K562 (cell line): ENCODE results near the gene SLC25A33. TPM values are rescaled to one million over a fixed set of nuclear protein-coding genes. Genes with fewer than 3 reads are reported as not detected.

Source experiments
- ATF1 ChIP-seq, 2 experiments: fragments of 450-650 bp in 1 of 2; IDR thresholded peaks; 2 replicates each; pipeline ENCODE4 v1.6.1; 2016; ENCODE audit warnings: missing compliant biosample characterization in 1 of 2, missing genetic modification characterization in 1 of 2
- DPF2 ChIP-seq: fragments of 450-650 bp; IDR thresholded peaks from 2 replicates; pipeline ENCODE4 v1.6.1; 2016
- HNRNPUL1 ChIP-seq: fragments of 200-400 bp; formaldehyde crosslinking; IDR thresholded peaks from 2 replicates; pipeline ENCODE4 v1.6.1; 2017; ENCODE audit warnings: low read length
- LARP7 ChIP-seq: fragments of 450-650 bp; IDR thresholded peaks from 2 replicates; pipeline ENCODE4 v1.6.1; 2016
- MYNN ChIP-seq, 2 experiments: sonication (generic); formaldehyde crosslinking in 1 of 2; IDR thresholded peaks; 2 replicates each; pipeline versions ENCODE4 v1.5.0 to v1.6.1; 2016 to 2020; ENCODE audit warnings: antibody characterized with exemption in 1 of 2, missing genetic modification reagents in 1 of 2
- NCOA1 ChIP-seq: fragments of 450-650 bp; IDR thresholded peaks from 2 replicates; pipeline ENCODE4 v1.6.1; 2016; ENCODE audit warnings: low read depth
- NFE2 ChIP-seq: IDR thresholded peaks from 2 replicates; pipeline ENCODE4 v1.6.1; 2014; ENCODE audit warnings: antibody characterized with exemption, low read depth
- POLR2AphosphoS2 ChIP-seq: IDR thresholded peaks from 2 replicates; pipeline ENCODE4 v1.6.1; 2012; ENCODE audit warnings: low read length, improper control_type of control experiment
- SMAD3 ChIP-seq: fragments of 450-650 bp; formaldehyde crosslinking; conservative IDR thresholded peaks from 2 replicates; pipeline ENCODE4 v1.4.0; 2020; ENCODE audit warnings: mild to moderate bottlenecking
- TRIM24 ChIP-seq, 2 experiments: fragments of 450-650 bp; IDR thresholded peaks; 2 replicates each; pipeline ENCODE4 v1.6.1; 2016
- ZBED1 ChIP-seq: IDR thresholded peaks from 2 replicates; pipeline ENCODE4 v1.6.1; 2014
- ZNF224 ChIP-seq: sonication (generic); formaldehyde crosslinking; IDR thresholded peaks from 2 replicates; pipeline ENCODE4 v1.8.0; 2022; ENCODE audit warnings: mild to moderate bottlenecking, missing genetic modification reagents
- ZZZ3 ChIP-seq: fragments of 450-650 bp; IDR thresholded peaks from 2 replicates; pipeline ENCODE4 v1.6.1; 2016; ENCODE audit warnings: antibody characterized with exemption, mild to moderate bottlenecking, moderate library complexity
- polyA plus RNA-seq, 8 experiments: library from polyadenylated mRNA; depleted of rRNA in 4 of 8; stranded (reverse) in 5 of 8; unstranded in 3 of 8; fragments of >200 nt; fragmentation: Nextera tagmentation in 2 of 8; fragmentation: Illumina TruSeq in 1 of 8; extraction: Ambion mirVana in 2 of 8; extraction: Trizol in 1 of 8; gene quantifications; 2 replicates each; pipeline versions ENCODE4 v1.2.1 to v1.2.3, GENCODE V29; 2011 to 2014; ENCODE audit warnings: inconsistent platforms in 1 of 8, missing spikeins in 1 of 8
- total RNA-seq, 7 experiments: library from RNA; depleted of rRNA in 6 of 7; stranded (reverse); fragments of >200 nt in 6 of 7; fragmentation: Illumina TruSeq in 2 of 7; extraction: Trizol in 2 of 7; gene quantifications; 2 replicates each; pipeline versions ENCODE4 v1.2.1 to v1.2.3, GENCODE V29; 2011 to 2021; ENCODE audit warnings: low replicate concordance in 1 of 7
- TF ChIP-seq, protein P1 (sequence below), 3 experiments: fragments of 200-800 bp in 1 of 3; fragments of 250-450 bp in 1 of 3; fragments of 450-650 bp in 1 of 3; sonication (Bioruptor Pico) in 1 of 3; sonication (Bioruptor generic) in 1 of 3; formaldehyde crosslinking in 1 of 3; IDR thresholded peaks; 2 replicates each; pipeline versions ENCODE4 v1.6.1 to v1.8.0; 2016 to 2022; ENCODE audit warnings: mild to moderate bottlenecking in 2 of 3, missing genetic modification characterization in 2 of 3, missing compliant biosample characterization in 1 of 3, moderate library complexity in 1 of 3
- TF ChIP-seq, protein P2 (sequence below): fragments of 450-650 bp; IDR thresholded peaks from 2 replicates; pipeline ENCODE4 v1.6.1; 2014; ENCODE audit warnings: low read depth, mild to moderate bottlenecking, moderate library complexity, borderline replicate concordance
- TF ChIP-seq, protein P3 (sequence below), 2 experiments: IDR thresholded peaks in 1 of 2; conservative IDR thresholded peaks in 1 of 2; 2 replicates each; pipeline ENCODE4 v1.6.1; 2016; ENCODE audit warnings: low read depth in 2 of 2, mild to moderate bottlenecking in 1 of 2, missing compliant biosample characterization in 1 of 2, missing genetic modification characterization in 1 of 2, moderate library complexity in 1 of 2
- TF ChIP-seq, protein P4 (sequence below): fragments of 450-650 bp; IDR thresholded peaks from 2 replicates; pipeline ENCODE4 v1.6.1; 2017; ENCODE audit warnings: antibody characterized with exemption, mild to moderate bottlenecking

Gene SLC25A33
- total and polyA plus RNA-seq, 9 of the 15 experiments (the other 6 are each of a cell fraction or from before 2014, with no cell fraction given), result 3.2 to 23.5 (median 17.5) TPM

DNA sequence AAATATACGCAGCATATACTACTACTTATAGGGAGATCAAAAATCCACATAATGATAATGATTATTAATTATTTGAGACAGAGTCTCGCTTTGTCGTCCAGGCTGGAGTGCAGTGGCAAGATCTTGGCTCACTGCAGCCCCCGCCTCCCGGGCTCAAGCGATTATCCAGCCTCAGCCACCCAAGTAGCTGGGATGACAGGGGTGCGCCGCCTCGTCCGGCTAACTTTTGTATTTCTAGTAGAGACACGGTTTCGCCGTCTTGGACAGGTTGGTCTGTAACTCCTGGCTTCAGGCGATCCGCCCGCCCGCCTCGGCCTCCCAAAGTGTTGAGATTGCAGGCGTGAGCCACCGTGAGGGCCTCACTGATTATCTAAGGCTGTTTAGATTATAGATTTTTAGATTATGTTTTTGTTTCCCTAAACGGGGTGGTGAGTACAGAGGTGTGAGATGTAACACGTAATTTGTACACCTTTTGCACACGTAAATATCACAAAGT lies 548 bp upstream of the SLC25A33 start (continued):
- TF ChIP-seq, protein P1, sequence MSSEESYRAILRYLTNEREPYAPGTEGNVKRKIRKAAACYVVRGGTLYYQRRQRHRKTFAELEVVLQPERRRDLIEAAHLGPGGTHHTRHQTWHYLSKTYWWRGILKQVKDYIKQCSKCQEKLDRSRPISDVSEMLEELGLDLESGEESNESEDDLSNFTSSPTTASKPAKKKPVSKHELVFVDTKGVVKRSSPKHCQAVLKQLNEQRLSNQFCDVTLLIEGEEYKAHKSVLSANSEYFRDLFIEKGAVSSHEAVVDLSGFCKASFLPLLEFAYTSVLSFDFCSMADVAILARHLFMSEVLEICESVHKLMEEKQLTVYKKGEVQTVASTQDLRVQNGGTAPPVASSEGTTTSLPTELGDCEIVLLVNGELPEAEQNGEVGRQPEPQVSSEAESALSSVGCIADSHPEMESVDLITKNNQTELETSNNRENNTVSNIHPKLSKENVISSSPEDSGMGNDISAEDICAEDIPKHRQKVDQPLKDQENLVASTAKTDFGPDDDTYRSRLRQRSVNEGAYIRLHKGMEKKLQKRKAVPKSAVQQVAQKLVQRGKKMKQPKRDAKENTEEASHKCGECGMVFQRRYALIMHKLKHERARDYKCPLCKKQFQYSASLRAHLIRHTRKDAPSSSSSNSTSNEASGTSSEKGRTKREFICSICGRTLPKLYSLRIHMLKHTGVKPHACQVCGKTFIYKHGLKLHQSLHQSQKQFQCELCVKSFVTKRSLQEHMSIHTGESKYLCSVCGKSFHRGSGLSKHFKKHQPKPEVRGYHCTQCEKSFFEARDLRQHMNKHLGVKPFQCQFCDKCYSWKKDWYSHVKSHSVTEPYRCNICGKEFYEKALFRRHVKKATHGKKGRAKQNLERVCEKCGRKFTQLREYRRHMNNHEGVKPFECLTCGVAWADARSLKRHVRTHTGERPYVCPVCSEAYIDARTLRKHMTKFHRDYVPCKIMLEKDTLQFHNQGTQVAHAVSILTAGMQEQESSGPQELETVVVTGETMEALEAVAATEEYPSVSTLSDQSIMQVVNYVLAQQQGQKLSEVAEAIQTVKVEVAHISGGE (CRISPR knock-in tag; IDR thresholded peaks at IDR 0.05), result peak in 1 of 3 experiments; percentile 68; a peak in 2 of 6 replicates
- TF ChIP-seq, protein P2, sequence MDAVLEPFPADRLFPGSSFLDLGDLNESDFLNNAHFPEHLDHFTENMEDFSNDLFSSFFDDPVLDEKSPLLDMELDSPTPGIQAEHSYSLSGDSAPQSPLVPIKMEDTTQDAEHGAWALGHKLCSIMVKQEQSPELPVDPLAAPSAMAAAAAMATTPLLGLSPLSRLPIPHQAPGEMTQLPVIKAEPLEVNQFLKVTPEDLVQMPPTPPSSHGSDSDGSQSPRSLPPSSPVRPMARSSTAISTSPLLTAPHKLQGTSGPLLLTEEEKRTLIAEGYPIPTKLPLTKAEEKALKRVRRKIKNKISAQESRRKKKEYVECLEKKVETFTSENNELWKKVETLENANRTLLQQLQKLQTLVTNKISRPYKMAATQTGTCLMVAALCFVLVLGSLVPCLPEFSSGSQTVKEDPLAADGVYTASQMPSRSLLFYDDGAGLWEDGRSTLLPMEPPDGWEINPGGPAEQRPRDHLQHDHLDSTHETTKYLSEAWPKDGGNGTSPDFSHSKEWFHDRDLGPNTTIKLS, result no peak
- TF ChIP-seq DPF2, result peak; percentile 79; the same call in 1 of the 2 replicates
- TF ChIP-seq, protein P3, sequence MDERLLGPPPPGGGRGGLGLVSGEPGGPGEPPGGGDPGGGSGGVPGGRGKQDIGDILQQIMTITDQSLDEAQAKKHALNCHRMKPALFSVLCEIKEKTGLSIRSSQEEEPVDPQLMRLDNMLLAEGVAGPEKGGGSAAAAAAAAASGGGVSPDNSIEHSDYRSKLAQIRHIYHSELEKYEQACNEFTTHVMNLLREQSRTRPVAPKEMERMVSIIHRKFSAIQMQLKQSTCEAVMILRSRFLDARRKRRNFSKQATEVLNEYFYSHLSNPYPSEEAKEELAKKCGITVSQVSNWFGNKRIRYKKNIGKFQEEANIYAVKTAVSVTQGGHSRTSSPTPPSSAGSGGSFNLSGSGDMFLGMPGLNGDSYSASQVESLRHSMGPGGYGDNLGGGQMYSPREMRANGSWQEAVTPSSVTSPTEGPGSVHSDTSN (CRISPR knock-in tag; IDR thresholded peaks at IDR 0.05; ENCODE audit: low read depth), result no peak
- TF ChIP-seq, protein P3 (tag; conservative IDR thresholded peaks at IDR 0.05; ENCODE audit: low read depth), result no peak
- TF ChIP-seq NFE2, result no peak
- 0 out of 2 replicates have a peak, but pooled peaks have one; percentile 28 for TF ChIP-seq ZZZ3
- no peak for TF ChIP-seq ZNF224 (CRISPR knock-in tag)
- no peak for TF ChIP-seq MYNN (IDR thresholded peaks at IDR 0.05)
- TF ChIP-seq MYNN (CRISPR knock-in tag; IDR thresholded peaks at IDR 0.05), result no peak
- TF ChIP-seq, protein P4, sequence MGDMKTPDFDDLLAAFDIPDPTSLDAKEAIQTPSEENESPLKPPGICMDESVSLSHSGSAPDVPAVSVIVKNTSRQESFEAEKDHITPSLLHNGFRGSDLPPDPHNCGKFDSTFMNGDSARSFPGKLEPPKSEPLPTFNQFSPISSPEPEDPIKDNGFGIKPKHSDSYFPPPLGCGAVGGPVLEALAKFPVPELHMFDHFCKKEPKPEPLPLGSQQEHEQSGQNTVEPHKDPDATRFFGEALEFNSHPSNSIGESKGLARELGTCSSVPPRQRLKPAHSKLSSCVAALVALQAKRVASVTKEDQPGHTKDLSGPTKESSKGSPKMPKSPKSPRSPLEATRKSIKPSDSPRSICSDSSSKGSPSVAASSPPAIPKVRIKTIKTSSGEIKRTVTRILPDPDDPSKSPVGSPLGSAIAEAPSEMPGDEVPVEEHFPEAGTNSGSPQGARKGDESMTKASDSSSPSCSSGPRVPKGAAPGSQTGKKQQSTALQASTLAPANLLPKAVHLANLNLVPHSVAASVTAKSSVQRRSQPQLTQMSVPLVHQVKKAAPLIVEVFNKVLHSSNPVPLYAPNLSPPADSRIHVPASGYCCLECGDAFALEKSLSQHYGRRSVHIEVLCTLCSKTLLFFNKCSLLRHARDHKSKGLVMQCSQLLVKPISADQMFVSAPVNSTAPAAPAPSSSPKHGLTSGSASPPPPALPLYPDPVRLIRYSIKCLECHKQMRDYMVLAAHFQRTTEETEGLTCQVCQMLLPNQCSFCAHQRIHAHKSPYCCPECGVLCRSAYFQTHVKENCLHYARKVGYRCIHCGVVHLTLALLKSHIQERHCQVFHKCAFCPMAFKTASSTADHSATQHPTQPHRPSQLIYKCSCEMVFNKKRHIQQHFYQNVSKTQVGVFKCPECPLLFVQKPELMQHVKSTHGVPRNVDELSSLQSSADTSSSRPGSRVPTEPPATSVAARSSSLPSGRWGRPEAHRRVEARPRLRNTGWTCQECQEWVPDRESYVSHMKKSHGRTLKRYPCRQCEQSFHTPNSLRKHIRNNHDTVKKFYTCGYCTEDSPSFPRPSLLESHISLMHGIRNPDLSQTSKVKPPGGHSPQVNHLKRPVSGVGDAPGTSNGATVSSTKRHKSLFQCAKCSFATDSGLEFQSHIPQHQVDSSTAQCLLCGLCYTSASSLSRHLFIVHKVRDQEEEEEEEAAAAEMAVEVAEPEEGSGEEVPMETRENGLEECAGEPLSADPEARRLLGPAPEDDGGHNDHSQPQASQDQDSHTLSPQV, result no peak; the same call in 1 of the 2 replicates
- no peak; the same call in 1 of the 2 replicates for TF ChIP-seq NCOA1
- no peak for TF ChIP-seq LARP7
- no peak for TF ChIP-seq ZBED1
- no peak for TF ChIP-seq POLR2AphosphoS2
- no peak for TF ChIP-seq TRIM24 (IDR thresholded peaks at IDR 0.05)
- TF ChIP-seq ATF1 (CRISPR knock-in tag; IDR thresholded peaks at IDR 0.05), result no peak
- no peak for TF ChIP-seq ATF1 (tag; IDR thresholded peaks at IDR 0.05)
- TF ChIP-seq SMAD3 (CRISPR knock-in tag), result no peak
- TF ChIP-seq HNRNPUL1, result no peak
